NOMO-1 (cell line): ENCODE data around the gene BDP1.
"Not testable (repeated sequence)": the region's sequence is repeated elsewhere in the genome, so short reads cannot be mapped to it uniquely, and the experiment has no call there.

ENCODE experiments used
- DNase-seq, 2 experiments: peaks; one replicate each; lab custom pipeline; 2025; ENCODE audit not compliant: unreplicated experiment in 2 of 2; lab: John Stamatoyannopoulos, UW

BDP1 gene

DNA sequence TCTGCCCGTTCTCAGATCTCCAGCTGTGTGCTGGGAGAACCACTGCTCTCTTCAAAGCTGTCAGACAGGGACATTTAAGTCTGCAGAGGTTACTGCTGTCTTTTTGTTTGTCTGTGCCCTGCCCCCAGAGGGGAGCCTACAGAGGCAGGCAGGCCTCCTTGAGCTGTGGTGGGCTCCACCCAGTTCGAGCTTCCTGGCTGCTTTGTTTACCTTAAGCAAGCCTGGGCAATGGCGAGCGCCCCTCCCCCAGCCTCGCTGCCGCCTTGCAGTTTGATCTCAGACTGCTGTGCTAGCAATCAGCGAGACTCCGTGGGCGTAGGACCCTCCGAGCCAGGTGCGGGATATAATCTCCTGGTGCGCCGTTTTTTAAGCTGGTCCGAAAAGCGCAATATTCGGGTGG lies 154.5 kb downstream of the BDP1 start:
- not testable (repeated sequence) for DNase-seq

DNA sequence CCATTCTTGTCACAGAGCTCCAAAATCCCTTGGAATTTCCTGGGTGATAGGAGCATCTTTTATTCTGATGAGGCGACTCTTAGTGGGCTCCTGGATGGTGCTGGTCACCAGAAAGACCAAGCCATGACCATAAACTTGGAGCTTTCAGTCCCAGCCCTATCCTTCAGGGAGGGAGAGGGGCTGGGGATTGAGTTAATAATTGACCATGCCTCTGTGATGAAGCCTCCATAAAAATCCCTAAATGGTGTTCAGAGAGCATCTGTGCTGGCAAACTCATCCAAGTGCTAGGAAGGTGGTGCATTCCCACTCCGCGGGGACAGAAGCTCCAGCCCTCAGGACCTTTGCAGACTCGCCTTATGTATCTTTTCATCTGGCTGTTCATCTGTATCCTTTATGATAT lies 160.4 kb downstream of the BDP1 start:
- DNase-seq, result no peak
